ENCODE results near the gene GNB1L. TPM values are rescaled to one million over a fixed set of nuclear protein-coding genes. Genes with fewer than 3 reads are reported as not detected.

Gene GNB1L
- total and polyA plus RNA-seq, 9 of the 15 experiments (the other 6 are each of a cell fraction or from before 2014, with no cell fraction given): 0.56 to 50.5 (median 10.2) TPM

GRCh38 chr22:19766511-19767426 is 87.9 kb downstream of the GNB1L start (continued):
- no peak for TF ChIP-seq EGR1 (conservative IDR thresholded peaks at IDR 0.05)
- TF ChIP-seq TEAD2 (tag; IDR thresholded peaks at IDR 0.05): no peak
- TF ChIP-seq SREBF2 (CRISPR knock-in tag; IDR thresholded peaks at IDR 0.05): no peak
- TF ChIP-seq, protein P1, sequence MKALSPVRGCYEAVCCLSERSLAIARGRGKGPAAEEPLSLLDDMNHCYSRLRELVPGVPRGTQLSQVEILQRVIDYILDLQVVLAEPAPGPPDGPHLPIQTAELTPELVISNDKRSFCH (CRISPR knock-in tag; IDR thresholded peaks at IDR 0.05): no peak
- TF ChIP-seq, protein P1 (tag; IDR thresholded peaks at IDR 0.05): no peak
- no peak for TF ChIP-seq MNT (conservative IDR thresholded peaks at IDR 0.05)
- TF ChIP-seq ZNF507 (tag; conservative IDR thresholded peaks at IDR 0.05): no peak
- no peak for TF ChIP-seq NFXL1 (CRISPR knock-in tag; IDR thresholded peaks at IDR 0.05)
- TF ChIP-seq COPS2 (conservative IDR thresholded peaks at IDR 0.05): no peak
- TF ChIP-seq PHF20 (IDR thresholded peaks at IDR 0.05; ENCODE audit: partially characterized antibody): peak; percentile 48
- TF ChIP-seq ZNF408 (CRISPR knock-in tag; IDR thresholded peaks at IDR 0.05; ENCODE audit: low read depth): no peak
- TF ChIP-seq, protein P2, sequence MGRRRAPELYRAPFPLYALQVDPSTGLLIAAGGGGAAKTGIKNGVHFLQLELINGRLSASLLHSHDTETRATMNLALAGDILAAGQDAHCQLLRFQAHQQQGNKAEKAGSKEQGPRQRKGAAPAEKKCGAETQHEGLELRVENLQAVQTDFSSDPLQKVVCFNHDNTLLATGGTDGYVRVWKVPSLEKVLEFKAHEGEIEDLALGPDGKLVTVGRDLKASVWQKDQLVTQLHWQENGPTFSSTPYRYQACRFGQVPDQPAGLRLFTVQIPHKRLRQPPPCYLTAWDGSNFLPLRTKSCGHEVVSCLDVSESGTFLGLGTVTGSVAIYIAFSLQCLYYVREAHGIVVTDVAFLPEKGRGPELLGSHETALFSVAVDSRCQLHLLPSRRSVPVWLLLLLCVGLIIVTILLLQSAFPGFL (CRISPR knock-in tag; IDR thresholded peaks at IDR 0.05): no peak
- no peak for TF ChIP-seq GATAD2B (IDR thresholded peaks at IDR 0.05; ENCODE audit: borderline replicate concordance)
- no peak for TF ChIP-seq GATA2 (CRISPR knock-in tag; IDR thresholded peaks at IDR 0.05)
- no peak for TF ChIP-seq SAP30 (IDR thresholded peaks at IDR 0.05; ENCODE audit: borderline replicate concordance, insufficient read depth, low read depth, low read length, poor library complexity, severe bottlenecking)
- TF ChIP-seq RNF2 (IDR thresholded peaks at IDR 0.05): no peak
- no peak for TF ChIP-seq PRPF4 (IDR thresholded peaks at IDR 0.05; ENCODE audit: insufficient read depth, low read depth, low read length, poor library complexity, severe bottlenecking)
- TF ChIP-seq KAT2B (IDR thresholded peaks at IDR 0.05; ENCODE audit: low read depth, low read length): no peak
- no peak for TF ChIP-seq ZNF79 (CRISPR knock-in tag; IDR thresholded peaks at IDR 0.05; ENCODE audit: low read depth)
- no peak for TF ChIP-seq TBL1XR1 (IDR thresholded peaks at IDR 0.05; ENCODE audit: low read length in 2 of 2)
- no peak for TF ChIP-seq ZNF76 (CRISPR knock-in tag; IDR thresholded peaks at IDR 0.05; ENCODE audit: borderline replicate concordance)
- peak; percentile 54; the same call in 1 of the 2 replicates for TF ChIP-seq MYC (IDR thresholded peaks at IDR 0.05; ENCODE audit: low read depth, low read length)
- peak; percentile 77; the same call in 1 of the 2 replicates for TF ChIP-seq MYC (CRISPR knock-in tag; IDR thresholded peaks at IDR 0.05; ENCODE audit: borderline replicate concordance, low read depth)
- TF ChIP-seq, protein P3, sequence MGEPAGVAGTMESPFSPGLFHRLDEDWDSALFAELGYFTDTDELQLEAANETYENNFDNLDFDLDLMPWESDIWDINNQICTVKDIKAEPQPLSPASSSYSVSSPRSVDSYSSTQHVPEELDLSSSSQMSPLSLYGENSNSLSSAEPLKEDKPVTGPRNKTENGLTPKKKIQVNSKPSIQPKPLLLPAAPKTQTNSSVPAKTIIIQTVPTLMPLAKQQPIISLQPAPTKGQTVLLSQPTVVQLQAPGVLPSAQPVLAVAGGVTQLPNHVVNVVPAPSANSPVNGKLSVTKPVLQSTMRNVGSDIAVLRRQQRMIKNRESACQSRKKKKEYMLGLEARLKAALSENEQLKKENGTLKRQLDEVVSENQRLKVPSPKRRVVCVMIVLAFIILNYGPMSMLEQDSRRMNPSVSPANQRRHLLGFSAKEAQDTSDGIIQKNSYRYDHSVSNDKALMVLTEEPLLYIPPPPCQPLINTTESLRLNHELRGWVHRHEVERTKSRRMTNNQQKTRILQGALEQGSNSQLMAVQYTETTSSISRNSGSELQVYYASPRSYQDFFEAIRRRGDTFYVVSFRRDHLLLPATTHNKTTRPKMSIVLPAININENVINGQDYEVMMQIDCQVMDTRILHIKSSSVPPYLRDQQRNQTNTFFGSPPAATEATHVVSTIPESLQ (CRISPR knock-in tag; IDR thresholded peaks at IDR 0.05): no peak
